GM12874 (cell line): ENCODE results near the gene PYDC1.

Experiments used
- TF ChIP-seq, protein P1 (sequence below): IDR thresholded peaks from 2 replicates; pipeline ENCODE4 v1.5.1; 2011; ENCODE audit warnings: low read depth, mild to moderate bottlenecking, control low read depth, low read length, moderate library complexity; ENCODE audit not compliant: insufficient read depth

The PYDC1 gene

GRCh38 chr16:31168848-31169247 lies 48.1 kb downstream of the PYDC1 start:
- TF ChIP-seq, protein P1, sequence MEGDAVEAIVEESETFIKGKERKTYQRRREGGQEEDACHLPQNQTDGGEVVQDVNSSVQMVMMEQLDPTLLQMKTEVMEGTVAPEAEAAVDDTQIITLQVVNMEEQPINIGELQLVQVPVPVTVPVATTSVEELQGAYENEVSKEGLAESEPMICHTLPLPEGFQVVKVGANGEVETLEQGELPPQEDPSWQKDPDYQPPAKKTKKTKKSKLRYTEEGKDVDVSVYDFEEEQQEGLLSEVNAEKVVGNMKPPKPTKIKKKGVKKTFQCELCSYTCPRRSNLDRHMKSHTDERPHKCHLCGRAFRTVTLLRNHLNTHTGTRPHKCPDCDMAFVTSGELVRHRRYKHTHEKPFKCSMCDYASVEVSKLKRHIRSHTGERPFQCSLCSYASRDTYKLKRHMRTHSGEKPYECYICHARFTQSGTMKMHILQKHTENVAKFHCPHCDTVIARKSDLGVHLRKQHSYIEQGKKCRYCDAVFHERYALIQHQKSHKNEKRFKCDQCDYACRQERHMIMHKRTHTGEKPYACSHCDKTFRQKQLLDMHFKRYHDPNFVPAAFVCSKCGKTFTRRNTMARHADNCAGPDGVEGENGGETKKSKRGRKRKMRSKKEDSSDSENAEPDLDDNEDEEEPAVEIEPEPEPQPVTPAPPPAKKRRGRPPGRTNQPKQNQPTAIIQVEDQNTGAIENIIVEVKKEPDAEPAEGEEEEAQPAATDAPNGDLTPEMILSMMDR, result no peak

DNA sequence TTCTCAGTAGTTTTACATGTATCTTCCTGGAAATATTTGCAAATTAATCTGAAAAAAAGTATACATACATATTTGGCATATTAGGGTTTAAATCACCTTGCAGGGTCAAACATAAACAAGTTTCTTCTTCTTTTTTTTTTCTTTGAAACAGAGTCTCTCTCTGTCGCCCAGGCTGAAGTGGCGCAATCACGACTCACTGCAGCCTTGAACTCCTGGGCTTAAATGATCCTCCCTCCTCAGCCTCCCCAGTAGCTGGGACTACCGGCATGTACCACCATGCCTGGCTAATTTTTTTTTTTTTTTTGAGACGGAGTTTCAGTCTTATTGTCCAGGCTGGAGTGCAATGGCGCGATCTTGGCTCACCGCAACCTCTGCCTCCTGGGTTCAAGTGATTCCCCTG lies 49.6 kb downstream of the PYDC1 start:
- TF ChIP-seq, protein P1, result no peak
